ENCODE results near the gene RDH16.
"Not testable (repeated sequence)": the region's sequence is repeated elsewhere in the genome, so short reads cannot be mapped to it uniquely, and the experiment has no call there.

The RDH16 gene

GRCh38 chr12:56951582-56952339 is 5.6 kb downstream of the RDH16 start:
- in situ Hi-C loops (cut with MboI; ENCODE audit: low sequenced_read_pairs, unreplicated experiment): no loop called here
- TF ChIP-seq CTCF (IDR thresholded peaks at IDR 0.05; ENCODE audit: borderline replicate concordance, control extremely low read depth, extremely low read depth, insufficient read depth, missing control alignments): no peak

GRCh38 chr12:56948881-56949280 is 8.5 kb downstream of the RDH16 start:
- in situ Hi-C loops (cut with MboI; ENCODE audit: low sequenced_read_pairs, unreplicated experiment): no loop called here
- DNase-seq (ENCODE audit: low spot score): no peak
- TF ChIP-seq CTCF (IDR thresholded peaks at IDR 0.05; ENCODE audit: borderline replicate concordance, control extremely low read depth, extremely low read depth, insufficient read depth, missing control alignments): no peak

More at GRCh38 chr12:56951582-56952339, 5.6 kb downstream of the RDH16 start:
- DNase-seq (ENCODE audit: low spot score): no peak

GRCh38 chr12:56948457-56948777 is 9.0 kb downstream of the RDH16 start:
- in situ Hi-C loops (cut with MboI; ENCODE audit: low sequenced_read_pairs, unreplicated experiment): no loop called here
- DNase-seq (ENCODE audit: low spot score): no peak
- no peak for TF ChIP-seq CTCF (IDR thresholded peaks at IDR 0.05; ENCODE audit: borderline replicate concordance, control extremely low read depth, extremely low read depth, insufficient read depth, missing control alignments)

- DNase-seq (ENCODE audit: low spot score): no peak
- in situ Hi-C loops (cut with MboI; ENCODE audit: low sequenced_read_pairs, unreplicated experiment): no loop called here
- no peak for TF ChIP-seq CTCF (IDR thresholded peaks at IDR 0.05; ENCODE audit: borderline replicate concordance, control extremely low read depth, extremely low read depth, insufficient read depth, missing control alignments)
These were observed 9.6 kb downstream of the RDH16 start for GRCh38 chr12:56947633-56948456.

- in situ Hi-C loops (cut with MboI; ENCODE audit: low sequenced_read_pairs, unreplicated experiment): no loop called here
- TF ChIP-seq CTCF (IDR thresholded peaks at IDR 0.05; ENCODE audit: borderline replicate concordance, control extremely low read depth, extremely low read depth, insufficient read depth, missing control alignments): no peak
- DNase-seq (ENCODE audit: low spot score): no peak
These were observed 13.5 kb downstream of the RDH16 start for GRCh38 chr12:56943878-56944277.

GRCh38 chr12:56943374-56943773 is 14.0 kb downstream of the RDH16 start:
- in situ Hi-C loops (cut with MboI; ENCODE audit: low sequenced_read_pairs, unreplicated experiment): not testable (repeated sequence)

More at GRCh38 chr12:56943374-56943773, 14.0 kb downstream of the RDH16 start:
- DNase-seq (ENCODE audit: low spot score): not testable (repeated sequence)

All from GM13976 (cell line).